Measurements from ENCODE around the gene MUC5AC.
"Not testable (repeated sequence)": the region's sequence is repeated elsewhere in the genome, so short reads cannot be mapped to it uniquely, and the experiment has no call there.

Gene MUC5AC

DNA sequence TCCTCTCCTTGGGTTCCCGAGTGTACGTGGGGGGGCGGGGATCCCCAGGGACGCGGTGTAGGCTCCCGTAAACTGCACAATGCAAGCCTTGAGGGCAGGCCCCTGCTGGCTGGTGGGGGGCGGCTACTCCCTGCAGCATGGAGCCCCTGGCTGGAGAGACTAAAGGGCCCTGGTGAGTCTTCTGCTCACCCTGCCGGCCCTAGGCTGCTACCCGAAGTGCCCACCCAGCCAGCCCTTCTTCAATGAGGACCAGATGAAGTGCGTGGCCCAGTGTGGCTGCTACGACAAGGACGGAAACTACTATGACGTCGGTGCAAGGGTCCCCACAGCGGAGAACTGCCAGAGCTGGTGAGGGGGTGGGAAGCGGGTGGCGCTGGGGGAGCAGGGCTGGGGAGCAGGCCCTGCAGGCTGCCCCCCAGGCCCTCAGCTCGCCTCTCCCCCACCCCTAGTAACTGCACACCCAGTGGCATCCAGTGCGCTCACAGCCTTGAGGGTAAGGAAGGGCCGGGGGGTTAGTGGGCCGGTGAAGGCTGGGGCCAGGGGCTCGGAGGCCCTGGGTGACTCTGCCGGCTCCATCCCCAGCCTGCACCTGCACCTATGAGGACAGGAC is 81.9 kb downstream of the MUC5AC start:
- DNase-seq: no peak

- no peak for DNase-seq
Observed at GRCh38 chr11:1240771-1241170, 83.0 kb downstream of the MUC5AC start.

DNA sequence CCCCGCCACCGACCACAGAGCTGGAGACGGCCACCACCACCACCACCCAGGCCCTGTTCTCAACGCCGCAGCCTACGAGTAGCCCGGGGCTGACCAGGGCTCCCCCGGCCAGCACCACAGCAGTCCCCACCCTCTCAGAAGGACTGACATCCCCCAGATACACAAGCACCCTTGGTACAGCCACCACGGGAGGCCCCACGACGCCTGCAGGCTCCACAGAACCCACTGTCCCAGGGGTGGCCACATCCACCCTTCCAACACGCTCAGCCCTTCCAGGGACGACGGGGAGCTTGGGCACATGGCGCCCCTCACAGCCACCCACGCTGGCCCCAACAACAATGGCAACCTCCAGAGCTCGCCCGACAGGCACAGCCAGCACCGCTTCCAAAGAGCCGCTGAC is 84.0 kb downstream of the MUC5AC start:
- no peak for DNase-seq

- DNase-seq: no peak
Observed at GRCh38 chr11:1242289-1242688, 84.5 kb downstream of the MUC5AC start.

DNA sequence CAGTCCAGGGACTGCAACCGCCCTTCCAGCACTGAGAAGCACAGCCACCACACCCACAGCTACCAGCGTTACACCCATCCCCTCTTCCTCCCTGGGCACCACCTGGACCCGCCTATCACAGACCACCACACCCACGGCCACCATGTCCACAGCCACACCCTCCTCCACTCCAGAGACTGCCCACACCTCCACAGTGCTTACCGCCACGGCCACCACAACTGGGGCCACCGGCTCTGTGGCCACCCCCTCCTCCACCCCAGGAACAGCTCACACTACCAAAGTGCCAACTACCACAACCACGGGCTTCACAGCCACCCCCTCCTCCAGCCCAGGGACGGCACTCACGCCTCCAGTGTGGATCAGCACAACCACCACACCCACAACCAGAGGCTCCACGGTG is 85.0 kb downstream of the MUC5AC start:
- DNase-seq: not testable (repeated sequence)

DNA sequence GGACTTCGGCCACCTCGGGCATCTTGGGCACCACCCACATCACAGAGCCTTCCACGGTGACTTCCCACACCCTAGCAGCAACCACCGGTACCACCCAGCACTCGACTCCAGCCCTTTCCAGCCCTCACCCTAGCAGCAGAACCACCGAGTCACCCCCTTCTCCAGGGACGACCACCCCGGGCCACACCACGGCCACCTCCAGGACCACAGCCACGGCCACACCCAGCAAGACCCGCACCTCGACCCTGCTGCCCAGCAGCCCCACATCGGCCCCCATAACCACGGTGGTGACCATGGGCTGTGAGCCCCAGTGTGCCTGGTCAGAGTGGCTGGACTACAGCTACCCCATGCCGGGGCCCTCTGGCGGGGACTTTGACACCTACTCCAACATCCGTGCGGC is 85.8 kb downstream of the MUC5AC start:
- not testable (repeated sequence) for DNase-seq

GRCh38 chr11:1244557-1244956 is 86.8 kb downstream of the MUC5AC start:
- DNase-seq: not testable (repeated sequence)

- DNase-seq: not testable (repeated sequence)
Observed at GRCh38 chr11:1245717-1246116, 88.0 kb downstream of the MUC5AC start.

DNA sequence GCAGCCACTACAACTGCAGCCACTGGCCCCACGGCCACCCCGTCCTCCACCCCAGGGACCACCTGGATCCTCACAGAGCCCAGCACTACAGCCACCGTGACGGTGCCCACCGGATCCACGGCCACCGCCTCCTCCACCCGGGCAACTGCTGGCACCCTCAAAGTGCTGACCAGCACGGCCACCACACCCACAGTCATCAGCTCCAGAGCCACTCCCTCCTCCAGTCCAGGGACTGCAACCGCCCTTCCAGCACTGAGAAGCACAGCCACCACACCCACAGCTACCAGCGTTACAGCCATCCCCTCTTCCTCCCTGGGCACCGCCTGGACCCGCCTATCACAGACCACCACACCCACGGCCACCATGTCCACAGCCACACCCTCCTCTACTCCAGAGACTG is 88.5 kb downstream of the MUC5AC start:
- not testable (repeated sequence) for DNase-seq

- DNase-seq: not testable (repeated sequence)
Observed at GRCh38 chr11:1247026-1247425, 89.3 kb downstream of the MUC5AC start.

DNA sequence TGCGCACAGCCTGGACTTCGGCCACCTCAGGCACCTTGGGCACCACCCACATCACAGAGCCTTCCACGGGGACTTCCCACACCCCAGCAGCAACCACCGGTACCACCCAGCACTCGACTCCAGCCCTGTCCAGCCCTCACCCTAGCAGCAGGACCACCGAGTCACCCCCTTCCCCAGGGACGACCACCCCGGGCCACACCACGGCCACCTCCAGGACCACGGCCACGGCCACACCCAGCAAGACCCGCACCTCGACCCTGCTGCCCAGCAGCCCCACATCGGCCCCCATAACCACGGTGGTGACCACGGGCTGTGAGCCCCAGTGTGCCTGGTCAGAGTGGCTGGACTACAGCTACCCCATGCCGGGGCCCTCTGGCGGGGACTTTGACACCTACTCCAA is 91.2 kb downstream of the MUC5AC start:
- not testable (repeated sequence) for DNase-seq

DNA sequence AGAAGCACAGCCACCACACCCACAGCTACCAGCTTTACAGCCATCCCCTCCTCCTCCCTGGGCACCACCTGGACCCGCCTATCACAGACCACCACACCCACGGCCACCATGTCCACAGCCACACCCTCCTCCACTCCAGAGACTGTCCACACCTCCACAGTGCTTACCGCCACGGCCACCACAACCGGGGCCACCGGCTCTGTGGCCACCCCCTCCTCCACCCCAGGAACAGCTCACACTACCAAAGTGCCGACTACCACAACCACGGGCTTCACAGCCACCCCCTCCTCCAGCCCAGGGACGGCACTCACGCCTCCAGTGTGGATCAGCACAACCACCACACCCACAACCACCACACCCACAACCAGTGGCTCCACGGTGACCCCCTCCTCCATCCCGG is 92.7 kb downstream of the MUC5AC start:
- DNase-seq: not testable (repeated sequence)

Data from activated CD4-positive, alpha-beta T cell treated with anti-CD3 and anti-CD28 coated beads for 1 hour (primary cell).